Spleen (tissue), 11 donors: Measurements from ENCODE around the gene SMAD6. TPM values are rescaled to one million over a fixed set of nuclear protein-coding genes. Genes with fewer than 3 reads are reported as not detected.

Experiments used
- DNase-seq: peaks from one replicate; pipeline ENCODE4 v3.0.0-alpha.2; 2020
- H3K27ac ChIP-seq, 8 donors: fragments of 200-600 bp; sonication (generic) in 7 of 8; 1 replicate in 4 of 8; 2 replicates in 4 of 8; pipeline versions ENCODE4 v1.5.0 to v1.8.0; 2016 to 2021; ENCODE audit warnings: inconsistent platforms in 4 of 8, mild to moderate bottlenecking in 4 of 8, moderate library complexity in 1 of 8
- H3K27me3 ChIP-seq, 7 donors: fragments of 200-600 bp; sonication (generic) in 6 of 7; replicated peaks in 1 of 7; 1 replicate in 4 of 7; 2 replicates in 3 of 7; pipeline versions ENCODE4 v1.5.0 to v1.8.0; 2016 to 2021; ENCODE audit warnings: inconsistent platforms in 3 of 7, mild to moderate bottlenecking in 1 of 7
- H3K36me3 ChIP-seq, 6 donors: fragments of 200-600 bp; sonication (generic) in 5 of 6; 1 replicate in 4 of 6; 2 replicates in 2 of 6; pipeline versions ENCODE4 v1.5.0 to v1.8.0; 2016 to 2021; ENCODE audit warnings: inconsistent platforms in 2 of 6
- H3K4me1 ChIP-seq, 6 donors: fragments of 200-600 bp; sonication (generic) in 5 of 6; 1 replicate in 3 of 6; 2 replicates in 3 of 6; pipeline versions ENCODE4 v1.5.0 to v1.8.0; 2016 to 2021; ENCODE audit warnings: inconsistent platforms in 3 of 6
- H3K4me3 ChIP-seq, 8 donors: fragments of 200-600 bp; sonication (generic) in 7 of 8; 1 replicate in 4 of 8; 2 replicates in 4 of 8; pipeline versions ENCODE4 v1.5.0 to v1.8.0; 2016 to 2021; ENCODE audit warnings: inconsistent platforms in 4 of 8, mild to moderate bottlenecking in 4 of 8, moderate library complexity in 2 of 8
- H3K9me3 ChIP-seq, 8 donors: fragments of 200-600 bp; sonication (generic) in 7 of 8; 1 replicate in 4 of 8; 2 replicates in 4 of 8; pipeline versions ENCODE4 v1.5.0 to v1.8.0; 2016 to 2021; ENCODE audit warnings: inconsistent platforms in 4 of 8
- CTCF ChIP-seq, 11 experiments: fragments of 200-600 bp in 7 of 11; fragments of 450-650 bp in 4 of 11; sonication (generic) in 4 of 11; IDR thresholded peaks in 8 of 11; conservative IDR thresholded peaks in 3 of 11; 1 replicate in 7 of 11; 2 replicates in 4 of 11; pipeline versions ENCODE4 v1.4.0 to v1.8.0; 2016 to 2021; ENCODE audit warnings: antibody characterized with exemption in 11 of 11, inconsistent platforms in 4 of 11, mild to moderate bottlenecking in 1 of 11
- POLR2A ChIP-seq, 3 donors: fragments of 450-650 bp; IDR thresholded peaks; one replicate each; pipeline ENCODE4 v1.5.1; 2017; ENCODE audit warnings: antibody characterized with exemption in 3 of 3, mild to moderate bottlenecking in 1 of 3
- POLR2AphosphoS5 ChIP-seq, 3 donors: sonication (generic); formaldehyde crosslinking; IDR thresholded peaks; one replicate each; pipeline ENCODE4 v1.5.1; 2017; ENCODE audit warnings: antibody characterized with exemption in 3 of 3
- WGBS, 5 donors: extraction: QIAGEN DNeasy Blood & Tissue Kit in 3 of 5; methylation state at CpG; one replicate each; pipeline versions ENCODE4 v1.1.5 to v1.1.7; 2013 to 2018; 5-methylcytosine and 5-hydroxymethylcytosine counted together
- intact Hi-C: fragments of 100-400 bp; cut with DNase I; formaldehyde crosslinking; loops from one replicate; pipeline ENCODE4 v1.15.0; 2023; ENCODE audit warnings: low total_unique reads
- polyA plus RNA-seq, 3 donors: library from polyadenylated mRNA; stranded (reverse); fragments of 200-250 nt; gene quantifications; one replicate each; pipeline ENCODE4 v1.2.1, GENCODE V29; 2013
- total RNA-seq, 7 donors: library from RNA; depleted of rRNA in 3 of 7; stranded (reverse); fragments of >200 nt in 3 of 7; fragmentation: NEBNext Ultra II Directional in 4 of 7; extraction: Animal tissue kit (Norgen Biotek cat#: 25700) in 4 of 7; gene quantifications; one replicate each; pipeline versions ENCODE4 v1.1.0 to v1.2.1, GENCODE V29; 2016 to 2021
- donor health status: healthy with polysubstance abuse.
- donor health status: DM: no; HTN: no; CAD: no; lungs with moderate emphysema.
- donor health status: DM: no; HTN: no; CAD: no.
- donor health status: Bipolar disorder and iron deficiency.
- donor health status: healthy.
- donor health status: DM: no; HTN: no; CAD: no.
- donor health status: DM: yes; HTN: yes; CAD: no.

The SMAD6 gene
- total and polyA plus RNA-seq, 10 donors = 0.72 to 14.0 (median 4.8) TPM

GRCh38 chr15:66679657-66680108 is 22.4 kb upstream of the SMAD6 start:
- no peaks in the 10 kb centered on the region for H3K36me3 ChIP-seq
- DNase-seq = no peak
- TF ChIP-seq CTCF (IDR thresholded peaks at IDR 0.05 in 8 of 11, conservative IDR thresholded peaks at IDR 0.05 in 3 of 11) (no peak), POLR2AphosphoS5 (IDR thresholded peaks at IDR 0.05) (no peak), POLR2A (IDR thresholded peaks at IDR 0.05) (no peak)
- H3K4me3 ChIP-seq = no peak overlapping the region
- peaks cover 0 to 15% (median 3%) of the 10 kb centered on the region in 6 donors for H3K4me1 ChIP-seq
- H3K27me3 ChIP-seq = no peaks in the 10 kb centered on the region
- WGBS, 5 donors = 82 to 94% (median 92%) methylated on average over 9 to 10 of the region's 10 CpGs
- H3K9me3 ChIP-seq = peaks cover 0 to 21% (median 10%) of the 10 kb centered on the region in 8 donors
- no peak overlapping the region for H3K27ac ChIP-seq
- intact Hi-C loops = no loop called here

GRCh38 chr15:66680502-66680901 is 21.5 kb upstream of the SMAD6 start:
- Histone ChIP-seq H3K27me3 (no peaks in the 10 kb centered on the region), H3K27ac (no peak overlapping the region), H3K36me3 (no peaks in the 10 kb centered on the region), H3K4me1 (peaks cover 0 to 7% (median 0%) of the 10 kb centered on the region in 6 donors), H3K9me3 (peaks cover 0 to 21% (median 10%) of the 10 kb centered on the region in 8 donors), H3K4me3 (no peak overlapping the region)
- intact Hi-C loops = no loop called here
- DNase-seq = no peak
- TF ChIP-seq POLR2AphosphoS5 (IDR thresholded peaks at IDR 0.05) (no peak), POLR2A (IDR thresholded peaks at IDR 0.05) (no peak), CTCF (IDR thresholded peaks at IDR 0.05 in 8 of 11, conservative IDR thresholded peaks at IDR 0.05 in 3 of 11) (no peak)

GRCh38 chr15:66681395-66681794 is 20.6 kb upstream of the SMAD6 start:
- no peak overlapping the region for H3K27ac ChIP-seq
- H3K36me3 ChIP-seq = no peaks in the 10 kb centered on the region
- H3K27me3 ChIP-seq = no peaks in the 10 kb centered on the region
- peaks cover 0 to 6% (median 0%) of the 10 kb centered on the region in 6 donors for H3K4me1 ChIP-seq
- intact Hi-C loops = no loop called here
- H3K9me3 ChIP-seq = peaks cover 0 to 21% (median 10%) of the 10 kb centered on the region in 8 donors
- 83 to 100% (median 96%) methylated on average over 2 of the region's 2 CpGs for WGBS, 5 donors
- H3K4me3 ChIP-seq = no peak overlapping the region
- TF ChIP-seq POLR2A (IDR thresholded peaks at IDR 0.05) (no peak), CTCF (IDR thresholded peaks at IDR 0.05 in 8 of 11, conservative IDR thresholded peaks at IDR 0.05 in 3 of 11) (no peak), POLR2AphosphoS5 (IDR thresholded peaks at IDR 0.05) (no peak)
- DNase-seq = no peak

GRCh38 chr15:66682246-66682645 is 19.8 kb upstream of the SMAD6 start:
- Histone ChIP-seq H3K27ac (no peak overlapping the region), H3K4me3 (no peak overlapping the region), H3K9me3 (peaks cover 0 to 21% (median 10%) of the 10 kb centered on the region in 8 donors), H3K36me3 (no peaks in the 10 kb centered on the region), H3K27me3 (no peaks in the 10 kb centered on the region), H3K4me1 (peaks cover 0 to 6% (median 0%) of the 10 kb centered on the region in 6 donors)
- DNase-seq = no peak
- intact Hi-C loops = no loop called here
- TF ChIP-seq CTCF (IDR thresholded peaks at IDR 0.05 in 8 of 11, conservative IDR thresholded peaks at IDR 0.05 in 3 of 11) (no peak), POLR2AphosphoS5 (IDR thresholded peaks at IDR 0.05) (no peak), POLR2A (IDR thresholded peaks at IDR 0.05) (no peak)
- 93 to 100% (median 98%) methylated on average over 2 of the region's 2 CpGs for WGBS, 5 donors
